ENCODE data around the gene TTC34. TPM values are rescaled to one million over a fixed set of nuclear protein-coding genes. Genes with fewer than 3 reads are reported as not detected.
A peak's percentile ranks its signal among the peaks of the same experiment; 100 is the strongest.

Gene TTC34
- total RNA-seq, 2 donors from 2014 or later: 0.48 to 2.5 TPM

- Mint-ChIP-seq H3K36me3 (ENCODE audit: low read depth) (no peaks in the 10 kb centered on the region), H3K4me1 (no peaks in the 10 kb centered on the region), H3K4me3 (no peak overlapping the region), H3K9me3 (peaks cover 5% of the 10 kb centered on the region), H3K27ac (no peak overlapping the region), H3K27me3 (no peaks in the 10 kb centered on the region)
- no peak for ATAC-seq (replicated peaks)
These were observed 192.0 kb downstream of the TTC34 start for GRCh38 chr1:2609319-2610035.

- H3K9me3 Mint-ChIP-seq: no peaks in the 10 kb centered on the region
- no peak overlapping the region for H3K4me3 Mint-ChIP-seq
- no peak overlapping the region for H3K27ac Mint-ChIP-seq
- ATAC-seq (replicated peaks): no peak
- H3K4me1 Mint-ChIP-seq: no peaks in the 10 kb centered on the region
- H3K36me3 Mint-ChIP-seq (ENCODE audit: low read depth): no peaks in the 10 kb centered on the region
- peaks cover 2% of the 10 kb centered on the region for H3K27me3 Mint-ChIP-seq
These were observed 193.8 kb downstream of the TTC34 start for GRCh38 chr1:2607641-2608091.

GRCh38 chr1:2606881-2607621 lies 194.4 kb downstream of the TTC34 start:
- Mint-ChIP-seq H3K27ac (no peak overlapping the region), H3K27me3 (peaks cover 7% of the 10 kb centered on the region), H3K4me1 (no peaks in the 10 kb centered on the region), H3K9me3 (no peaks in the 10 kb centered on the region), H3K36me3 (ENCODE audit: low read depth) (no peaks in the 10 kb centered on the region), H3K4me3 (no peak overlapping the region)
- ATAC-seq (replicated peaks): no peak

GRCh38 chr1:2606396-2606880 lies 195.1 kb downstream of the TTC34 start:
- Mint-ChIP-seq H3K27me3 (peaks cover 7% of the 10 kb centered on the region), H3K27ac (no peak overlapping the region), H3K4me1 (no peaks in the 10 kb centered on the region), H3K4me3 (no peak overlapping the region), H3K9me3 (no peaks in the 10 kb centered on the region), H3K36me3 (ENCODE audit: low read depth) (no peaks in the 10 kb centered on the region)
- ATAC-seq (replicated peaks): no peak

GRCh38 chr1:2605509-2606395 lies 195.7 kb downstream of the TTC34 start:
- no peak for ATAC-seq (replicated peaks)
- H3K4me3 Mint-ChIP-seq: no peak overlapping the region
- no peak overlapping the region for H3K27ac Mint-ChIP-seq
- H3K36me3 Mint-ChIP-seq (ENCODE audit: low read depth): no peaks in the 10 kb centered on the region
- H3K27me3 Mint-ChIP-seq: peaks cover 7% of the 10 kb centered on the region
- H3K9me3 Mint-ChIP-seq: no peaks in the 10 kb centered on the region
- H3K4me1 Mint-ChIP-seq: no peaks in the 10 kb centered on the region

- no peak for ATAC-seq (replicated peaks)
- Mint-ChIP-seq H3K9me3 (no peaks in the 10 kb centered on the region), H3K4me1 (no peaks in the 10 kb centered on the region), H3K36me3 (ENCODE audit: low read depth) (no peaks in the 10 kb centered on the region), H3K27me3 (peaks cover 7% of the 10 kb centered on the region), H3K27ac (no peak overlapping the region), H3K4me3 (no peak overlapping the region)
These were observed 196.5 kb downstream of the TTC34 start for GRCh38 chr1:2604844-2605508.

- H3K27me3 Mint-ChIP-seq: peaks cover 7% of the 10 kb centered on the region
- H3K36me3 Mint-ChIP-seq (ENCODE audit: low read depth): no peaks in the 10 kb centered on the region
- no peaks in the 10 kb centered on the region for H3K9me3 Mint-ChIP-seq
- ATAC-seq (replicated peaks): no peak
- H3K4me1 Mint-ChIP-seq: no peaks in the 10 kb centered on the region
- H3K27ac Mint-ChIP-seq: no peak overlapping the region
- no peak overlapping the region for H3K4me3 Mint-ChIP-seq
These were observed 197.2 kb downstream of the TTC34 start for GRCh38 chr1:2604156-2604843.

- Mint-ChIP-seq H3K4me3 (no peak overlapping the region), H3K27ac (no peak overlapping the region), H3K9me3 (no peaks in the 10 kb centered on the region), H3K27me3 (peaks cover 7% of the 10 kb centered on the region), H3K36me3 (ENCODE audit: low read depth) (no peaks in the 10 kb centered on the region), H3K4me1 (no peaks in the 10 kb centered on the region)
- no peak for ATAC-seq (replicated peaks)
These were observed 197.9 kb downstream of the TTC34 start for GRCh38 chr1:2603521-2604155.

GRCh38 chr1:2602866-2603520 lies 198.5 kb downstream of the TTC34 start:
- ATAC-seq (replicated peaks): no peak
- Mint-ChIP-seq H3K9me3 (no peaks in the 10 kb centered on the region), H3K4me3 (no peak overlapping the region), H3K4me1 (no peaks in the 10 kb centered on the region), H3K27me3 (peaks cover 7% of the 10 kb centered on the region), H3K36me3 (ENCODE audit: low read depth) (no peaks in the 10 kb centered on the region), H3K27ac (peak overlapping the region; percentile 47)

GRCh38 chr1:2602311-2602835 lies 199.1 kb downstream of the TTC34 start:
- no peak for ATAC-seq (replicated peaks)
- H3K4me3 Mint-ChIP-seq: no peak overlapping the region
- peaks cover 7% of the 10 kb centered on the region for H3K27me3 Mint-ChIP-seq
- H3K9me3 Mint-ChIP-seq: no peaks in the 10 kb centered on the region
- peak overlapping the region; percentile 47 for H3K27ac Mint-ChIP-seq
- no peaks in the 10 kb centered on the region for H3K36me3 Mint-ChIP-seq (ENCODE audit: low read depth)
- peaks cover 2% of the 10 kb centered on the region for H3K4me1 Mint-ChIP-seq

GRCh38 chr1:2601721-2602303 lies 199.7 kb downstream of the TTC34 start:
- H3K4me3 Mint-ChIP-seq: no peak overlapping the region
- H3K27me3 Mint-ChIP-seq: peaks cover 7% of the 10 kb centered on the region
- no peaks in the 10 kb centered on the region for H3K9me3 Mint-ChIP-seq
- H3K4me1 Mint-ChIP-seq: peaks cover 4% of the 10 kb centered on the region
- no peak for ATAC-seq (replicated peaks)
- no peak overlapping the region for H3K27ac Mint-ChIP-seq
- H3K36me3 Mint-ChIP-seq (ENCODE audit: low read depth): no peaks in the 10 kb centered on the region

- Mint-ChIP-seq H3K36me3 (ENCODE audit: low read depth) (no peaks in the 10 kb centered on the region), H3K27ac (no peak overlapping the region), H3K27me3 (peaks cover 7% of the 10 kb centered on the region), H3K4me1 (peaks cover 4% of the 10 kb centered on the region), H3K4me3 (no peak overlapping the region), H3K9me3 (no peaks in the 10 kb centered on the region)
- ATAC-seq (replicated peaks): no peak
These were observed 203.1 kb downstream of the TTC34 start for GRCh38 chr1:2598329-2598931.
